Measurements from ENCODE around the gene NDUFB4. TPM values are rescaled to one million over a fixed set of nuclear protein-coding genes. Genes with fewer than 3 reads are reported as not detected.

Gene NDUFB4
- total and polyA plus RNA-seq, 9 of the 15 experiments (the other 6 are each of a cell fraction or from before 2014, with no cell fraction given), result 124 to 670 (median 227) TPM

DNA sequence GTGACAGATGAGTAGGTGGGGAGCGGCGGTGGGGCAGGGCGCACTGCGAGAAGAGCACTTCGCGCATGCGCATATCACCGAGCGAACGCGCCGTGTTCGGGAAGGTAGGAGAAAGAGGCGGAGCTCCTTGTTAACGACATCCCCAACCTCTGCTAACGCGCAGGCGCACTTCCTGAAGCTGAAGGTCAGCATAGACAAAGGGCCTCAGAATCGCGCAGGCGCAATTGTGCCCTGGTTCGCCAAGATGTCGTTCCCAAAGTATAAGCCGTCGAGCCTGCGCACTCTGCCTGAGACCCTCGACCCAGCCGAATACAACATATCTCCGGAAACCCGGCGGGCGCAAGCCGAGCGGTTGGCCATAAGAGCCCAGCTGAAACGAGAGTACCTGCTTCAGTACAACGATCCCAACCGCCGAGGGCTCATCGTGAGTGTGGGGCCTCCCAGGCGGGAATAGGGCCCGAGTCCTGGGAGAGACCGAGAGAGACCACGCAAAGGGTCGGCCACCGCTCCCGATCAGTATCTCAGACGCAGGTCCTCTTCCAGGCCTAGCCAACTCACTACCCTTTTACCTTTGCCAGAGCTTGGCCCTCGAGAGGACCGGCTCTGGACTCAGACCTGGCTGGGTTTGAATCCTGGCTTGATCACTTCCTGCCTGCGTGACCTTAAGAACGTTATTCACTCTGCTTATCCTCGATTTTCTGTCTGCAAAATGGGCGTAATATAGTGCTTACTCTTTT lies at the start of gene NDUFB4 (continued):
- TF ChIP-seq ZNF511 (CRISPR knock-in tag; IDR thresholded peaks at IDR 0.05), result 0 out of 2 replicates have a peak, but pooled peaks have one; percentile 16
- peak; percentile 76 for TF ChIP-seq RBM25 (IDR thresholded peaks at IDR 0.05; ENCODE audit: low read depth, low read length, severe bottlenecking)
- peak; percentile 74 for TF ChIP-seq POLR2B (IDR thresholded peaks at IDR 0.05; ENCODE audit: low read depth, partially characterized antibody)
- TF ChIP-seq, protein P1, sequence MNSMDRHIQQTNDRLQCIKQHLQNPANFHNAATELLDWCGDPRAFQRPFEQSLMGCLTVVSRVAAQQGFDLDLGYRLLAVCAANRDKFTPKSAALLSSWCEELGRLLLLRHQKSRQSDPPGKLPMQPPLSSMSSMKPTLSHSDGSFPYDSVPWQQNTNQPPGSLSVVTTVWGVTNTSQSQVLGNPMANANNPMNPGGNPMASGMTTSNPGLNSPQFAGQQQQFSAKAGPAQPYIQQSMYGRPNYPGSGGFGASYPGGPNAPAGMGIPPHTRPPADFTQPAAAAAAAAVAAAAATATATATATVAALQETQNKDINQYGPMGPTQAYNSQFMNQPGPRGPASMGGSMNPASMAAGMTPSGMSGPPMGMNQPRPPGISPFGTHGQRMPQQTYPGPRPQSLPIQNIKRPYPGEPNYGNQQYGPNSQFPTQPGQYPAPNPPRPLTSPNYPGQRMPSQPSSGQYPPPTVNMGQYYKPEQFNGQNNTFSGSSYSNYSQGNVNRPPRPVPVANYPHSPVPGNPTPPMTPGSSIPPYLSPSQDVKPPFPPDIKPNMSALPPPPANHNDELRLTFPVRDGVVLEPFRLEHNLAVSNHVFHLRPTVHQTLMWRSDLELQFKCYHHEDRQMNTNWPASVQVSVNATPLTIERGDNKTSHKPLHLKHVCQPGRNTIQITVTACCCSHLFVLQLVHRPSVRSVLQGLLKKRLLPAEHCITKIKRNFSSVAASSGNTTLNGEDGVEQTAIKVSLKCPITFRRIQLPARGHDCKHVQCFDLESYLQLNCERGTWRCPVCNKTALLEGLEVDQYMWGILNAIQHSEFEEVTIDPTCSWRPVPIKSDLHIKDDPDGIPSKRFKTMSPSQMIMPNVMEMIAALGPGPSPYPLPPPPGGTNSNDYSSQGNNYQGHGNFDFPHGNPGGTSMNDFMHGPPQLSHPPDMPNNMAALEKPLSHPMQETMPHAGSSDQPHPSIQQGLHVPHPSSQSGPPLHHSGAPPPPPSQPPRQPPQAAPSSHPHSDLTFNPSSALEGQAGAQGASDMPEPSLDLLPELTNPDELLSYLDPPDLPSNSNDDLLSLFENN (IDR thresholded peaks at IDR 0.05; ENCODE audit: low read depth in 2 of 2, low read length in 2 of 2), result no peak
- TF ChIP-seq CC2D1A (IDR thresholded peaks at IDR 0.05), result no peak
- peak; percentile 80 for TF ChIP-seq TAF1 (IDR thresholded peaks at IDR 0.05; ENCODE audit: control insufficient read depth, extremely low read depth, insufficient read depth, low read length, severe bottlenecking)
- no peak for TF ChIP-seq RBM34 (IDR thresholded peaks at IDR 0.05; ENCODE audit: borderline replicate concordance, insufficient read depth, low read length)
- TF ChIP-seq E2F8 (IDR thresholded peaks at IDR 0.05; ENCODE audit: low read depth, partially characterized antibody), result no peak
- TF ChIP-seq, protein P2, sequence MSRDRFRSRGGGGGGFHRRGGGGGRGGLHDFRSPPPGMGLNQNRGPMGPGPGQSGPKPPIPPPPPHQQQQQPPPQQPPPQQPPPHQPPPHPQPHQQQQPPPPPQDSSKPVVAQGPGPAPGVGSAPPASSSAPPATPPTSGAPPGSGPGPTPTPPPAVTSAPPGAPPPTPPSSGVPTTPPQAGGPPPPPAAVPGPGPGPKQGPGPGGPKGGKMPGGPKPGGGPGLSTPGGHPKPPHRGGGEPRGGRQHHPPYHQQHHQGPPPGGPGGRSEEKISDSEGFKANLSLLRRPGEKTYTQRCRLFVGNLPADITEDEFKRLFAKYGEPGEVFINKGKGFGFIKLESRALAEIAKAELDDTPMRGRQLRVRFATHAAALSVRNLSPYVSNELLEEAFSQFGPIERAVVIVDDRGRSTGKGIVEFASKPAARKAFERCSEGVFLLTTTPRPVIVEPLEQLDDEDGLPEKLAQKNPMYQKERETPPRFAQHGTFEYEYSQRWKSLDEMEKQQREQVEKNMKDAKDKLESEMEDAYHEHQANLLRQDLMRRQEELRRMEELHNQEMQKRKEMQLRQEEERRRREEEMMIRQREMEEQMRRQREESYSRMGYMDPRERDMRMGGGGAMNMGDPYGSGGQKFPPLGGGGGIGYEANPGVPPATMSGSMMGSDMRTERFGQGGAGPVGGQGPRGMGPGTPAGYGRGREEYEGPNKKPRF (IDR thresholded peaks at IDR 0.05; ENCODE audit: low read depth, low read length), result no peak
- TF ChIP-seq NR2C2 (CRISPR knock-in tag; IDR thresholded peaks at IDR 0.05), result 0 out of 2 replicates have a peak, but pooled peaks have one; percentile 20
- TF ChIP-seq NR2C2 (tag; IDR thresholded peaks at IDR 0.05), result peak; percentile 89
- TF ChIP-seq STAT5B (CRISPR knock-in tag; IDR thresholded peaks at IDR 0.05), result no peak
- TF ChIP-seq PURB (CRISPR knock-in tag; IDR thresholded peaks at IDR 0.05; ENCODE audit: low read depth), result no peak
- TF ChIP-seq MTA3 (IDR thresholded peaks at IDR 0.05; ENCODE audit: borderline replicate concordance), result no peak
- peak; percentile 78 for TF ChIP-seq SUPT5H (IDR thresholded peaks at IDR 0.05)

All from K562 (cell line).